ENCODE results near the gene NGB. TPM values are rescaled to one million over a fixed set of nuclear protein-coding genes. Genes with fewer than 3 reads are reported as not detected.

NGB gene
- total RNA-seq, 2 experiments from 2014 or later, result not detected

GRCh38 chr14:77260199-77260598, 10.8 kb downstream of the NGB start:
- no peak for DNase-seq
- Mint-ChIP-seq H3K9me3 (no peaks in the 10 kb centered on the region), H3K27ac (no peak overlapping the region), H3K36me3 (no peaks in the 10 kb centered on the region), H3K4me3 (no peak overlapping the region), H3K27me3 (peaks cover 13% of the 10 kb centered on the region), H3K4me1 (ENCODE audit: low read depth) (no peaks in the 10 kb centered on the region)
- CTCF ChIA-PET, result no interaction called here
- intact Hi-C loops (cut with micrococcal nuclease), result no loop called here
- POLR2A ChIA-PET, result no interaction called here

GRCh38 chr14:77259025-77259715, 11.8 kb downstream of the NGB start:
- CTCF ChIA-PET, result no interaction called here

DNA sequence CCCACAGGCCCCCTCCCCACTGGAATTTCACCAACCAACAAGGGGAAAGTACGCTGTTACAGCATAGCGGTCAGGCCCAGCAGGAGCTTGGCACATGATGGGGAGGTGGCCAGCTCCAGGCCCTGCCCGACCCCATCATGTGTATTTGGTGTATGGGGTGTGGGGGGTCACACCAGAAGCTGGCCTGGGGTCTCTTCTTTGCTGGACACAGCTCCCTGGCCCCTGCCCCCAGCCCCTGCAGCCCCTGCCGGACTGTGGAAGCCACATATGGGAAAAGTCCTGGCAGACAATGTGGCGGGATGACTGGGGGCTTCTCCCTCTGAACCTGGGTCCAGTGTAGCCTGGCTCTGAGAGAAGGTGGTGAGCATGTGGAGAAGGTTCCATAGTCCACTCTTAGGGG, 12.4 kb downstream of the NGB start:
- H3K36me3 Mint-ChIP-seq, result no peaks in the 10 kb centered on the region
- no peak for DNase-seq
- POLR2A ChIA-PET, result no interaction called here
- intact Hi-C loops (cut with micrococcal nuclease), result no loop called here
- H3K4me3 Mint-ChIP-seq, result no peak overlapping the region
- H3K27ac Mint-ChIP-seq, result no peak overlapping the region
- no peaks in the 10 kb centered on the region for H3K4me1 Mint-ChIP-seq (ENCODE audit: low read depth)
- no peaks in the 10 kb centered on the region for H3K9me3 Mint-ChIP-seq
- CTCF ChIA-PET, result no interaction called here
- H3K27me3 Mint-ChIP-seq, result peaks cover 13% of the 10 kb centered on the region

More at GRCh38 chr14:77259025-77259715, 11.8 kb downstream of the NGB start:
- no peaks in the 10 kb centered on the region for H3K4me1 Mint-ChIP-seq (ENCODE audit: low read depth)
- no peak overlapping the region for H3K27ac Mint-ChIP-seq
- H3K9me3 Mint-ChIP-seq, result no peaks in the 10 kb centered on the region
- no peak overlapping the region for H3K4me3 Mint-ChIP-seq
- no peak for DNase-seq
- H3K27me3 Mint-ChIP-seq, result peaks cover 13% of the 10 kb centered on the region
- intact Hi-C loops (cut with micrococcal nuclease), result no loop called here
- H3K36me3 Mint-ChIP-seq, result no peaks in the 10 kb centered on the region
- POLR2A ChIA-PET, result no interaction called here

GRCh38 chr14:77257700-77258099, 13.3 kb downstream of the NGB start:
- no peak overlapping the region for H3K4me3 Mint-ChIP-seq
- ChIA-PET POLR2A (no interaction called here), CTCF (no interaction called here)
- intact Hi-C loops (cut with micrococcal nuclease), result no loop called here
- H3K27me3 Mint-ChIP-seq, result peaks cover 16% of the 10 kb centered on the region
- no peaks in the 10 kb centered on the region for H3K4me1 Mint-ChIP-seq (ENCODE audit: low read depth)
- no peaks in the 10 kb centered on the region for H3K36me3 Mint-ChIP-seq
- H3K9me3 Mint-ChIP-seq, result no peaks in the 10 kb centered on the region
- no peak overlapping the region for H3K27ac Mint-ChIP-seq
- DNase-seq, result no peak

GRCh38 chr14:77256694-77257093, 14.3 kb downstream of the NGB start:
- no peaks in the 10 kb centered on the region for H3K36me3 Mint-ChIP-seq
- CTCF ChIA-PET, result no interaction called here
- DNase-seq, result no peak
- H3K27ac Mint-ChIP-seq, result no peak overlapping the region
- intact Hi-C loops (cut with micrococcal nuclease), result no loop called here
- no peaks in the 10 kb centered on the region for H3K4me1 Mint-ChIP-seq (ENCODE audit: low read depth)
- peaks cover 16% of the 10 kb centered on the region for H3K27me3 Mint-ChIP-seq
- no peaks in the 10 kb centered on the region for H3K9me3 Mint-ChIP-seq
- POLR2A ChIA-PET, result no interaction called here
- no peak overlapping the region for H3K4me3 Mint-ChIP-seq

GRCh38 chr14:77253333-77254190, 17.4 kb downstream of the NGB start:
- Mint-ChIP-seq H3K27me3 (peaks cover 5% of the 10 kb centered on the region), H3K4me1 (ENCODE audit: low read depth) (no peaks in the 10 kb centered on the region), H3K4me3 (no peak overlapping the region), H3K9me3 (no peaks in the 10 kb centered on the region), H3K36me3 (no peaks in the 10 kb centered on the region), H3K27ac (no peak overlapping the region)
- CTCF ChIA-PET, result no interaction called here
- DNase-seq, result no peak
- intact Hi-C loops (cut with micrococcal nuclease), result no loop called here
- POLR2A ChIA-PET, result no interaction called here

- Mint-ChIP-seq H3K36me3 (no peaks in the 10 kb centered on the region), H3K27ac (no peak overlapping the region), H3K4me3 (no peak overlapping the region), H3K4me1 (ENCODE audit: low read depth) (no peaks in the 10 kb centered on the region), H3K9me3 (no peaks in the 10 kb centered on the region), H3K27me3 (peaks cover 5% of the 10 kb centered on the region)
- intact Hi-C loops (cut with micrococcal nuclease), result no loop called here
- DNase-seq, result no peak
- ChIA-PET CTCF (interaction anchor here (1.0 kb wide), 1 partner anchor 103 kb away, joined by 3 read pairs; no protein-coding TSS in a partner anchor), POLR2A (no interaction called here)
Measured at GRCh38 chr14:77251870-77252269, 19.1 kb downstream of the NGB start.

- POLR2A ChIA-PET, result no interaction called here
- Mint-ChIP-seq H3K27ac (no peak overlapping the region), H3K4me3 (no peak overlapping the region), H3K9me3 (no peaks in the 10 kb centered on the region), H3K27me3 (peaks cover 4% of the 10 kb centered on the region), H3K36me3 (no peaks in the 10 kb centered on the region), H3K4me1 (ENCODE audit: low read depth) (no peaks in the 10 kb centered on the region)
- DNase-seq, result no peak
- intact Hi-C loops (cut with micrococcal nuclease), result no loop called here
- CTCF ChIA-PET, result no interaction called here
Measured at GRCh38 chr14:77250927-77251326, 20.1 kb downstream of the NGB start.

- Mint-ChIP-seq H3K27ac (no peak overlapping the region), H3K9me3 (no peaks in the 10 kb centered on the region), H3K36me3 (no peaks in the 10 kb centered on the region), H3K27me3 (peaks cover 3% of the 10 kb centered on the region), H3K4me3 (no peak overlapping the region), H3K4me1 (ENCODE audit: low read depth) (no peaks in the 10 kb centered on the region)
- ChIA-PET POLR2A (no interaction called here), CTCF (no interaction called here)
- intact Hi-C loops (cut with micrococcal nuclease), result no loop called here
- no peak for DNase-seq
Measured at GRCh38 chr14:77249286-77249685, 21.7 kb downstream of the NGB start.

DNA sequence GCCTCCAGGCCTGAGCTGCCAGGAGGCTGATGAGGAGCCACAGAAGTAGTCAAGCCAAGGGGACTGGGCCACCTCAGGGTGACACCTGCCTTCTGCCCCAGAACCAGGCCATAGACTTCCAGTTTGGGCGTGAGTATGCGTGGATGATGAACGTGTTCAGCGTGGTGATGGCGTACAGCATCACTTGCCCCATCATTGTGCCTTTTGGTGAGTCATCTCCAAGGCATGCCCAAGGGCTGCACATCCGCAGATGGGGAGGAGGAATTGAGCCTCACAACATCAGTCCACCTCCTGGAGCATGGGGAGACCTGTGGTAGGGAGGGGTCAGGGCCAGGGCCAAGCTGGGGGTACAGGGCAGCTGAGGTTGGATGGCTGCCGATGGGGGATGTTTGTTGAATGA, 22.3 kb downstream of the NGB start:
- H3K27ac Mint-ChIP-seq, result no peak overlapping the region

GRCh38 chr14:77246784-77247183, 24.2 kb downstream of the NGB start:
- intact Hi-C loops (cut with micrococcal nuclease), result no loop called here
- H3K36me3 Mint-ChIP-seq, result no peaks in the 10 kb centered on the region
- no peak for DNase-seq
- no peaks in the 10 kb centered on the region for H3K9me3 Mint-ChIP-seq
- ChIA-PET CTCF (interaction anchor here (0.7 kb wide), 1 partner anchor 141 kb away, joined by 3 read pairs; no protein-coding TSS in a partner anchor), POLR2A (no interaction called here)
- H3K4me1 Mint-ChIP-seq (ENCODE audit: low read depth), result no peaks in the 10 kb centered on the region
- H3K27ac Mint-ChIP-seq, result no peak overlapping the region
- no peaks in the 10 kb centered on the region for H3K27me3 Mint-ChIP-seq
- H3K4me3 Mint-ChIP-seq, result no peak overlapping the region

More for the DNA sequence above, 22.3 kb downstream of the NGB start:
- ChIA-PET CTCF (no interaction called here), POLR2A (no interaction called here)
- Mint-ChIP-seq H3K4me1 (ENCODE audit: low read depth) (no peaks in the 10 kb centered on the region), H3K36me3 (no peaks in the 10 kb centered on the region), H3K27me3 (peaks cover 3% of the 10 kb centered on the region), H3K4me3 (no peak overlapping the region), H3K9me3 (no peaks in the 10 kb centered on the region)
- DNase-seq, result no peak
- intact Hi-C loops (cut with micrococcal nuclease), result no loop called here

DNA sequence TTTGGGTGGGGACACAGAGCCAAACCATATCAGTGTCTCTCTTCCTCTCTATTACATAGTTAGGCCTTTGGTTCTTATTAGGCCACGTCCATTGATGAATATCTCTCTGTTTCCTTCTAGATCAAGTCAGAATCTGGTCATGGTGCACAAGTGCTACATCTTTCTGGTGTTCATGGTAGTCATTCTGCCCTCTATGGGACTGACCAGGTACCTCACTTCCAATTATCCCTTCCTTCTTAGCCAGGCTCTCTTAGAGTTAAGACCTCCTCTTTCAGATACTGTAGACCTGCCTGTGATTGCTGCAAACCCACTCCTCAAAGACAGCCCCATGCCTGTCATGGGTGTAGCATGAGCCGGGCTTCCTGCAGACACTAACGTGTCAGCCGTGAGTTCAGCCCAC, 25.2 kb downstream of the NGB start:
- intact Hi-C loops (cut with micrococcal nuclease), result no loop called here
- H3K36me3 Mint-ChIP-seq, result no peaks in the 10 kb centered on the region
- H3K4me3 Mint-ChIP-seq, result no peak overlapping the region
- ChIA-PET POLR2A (no interaction called here), CTCF (interaction anchor here (1.0 kb wide), 1 partner anchor 20 kb away, joined by 4 read pairs; no protein-coding TSS in a partner anchor)
- H3K27me3 Mint-ChIP-seq, result peaks cover 2% of the 10 kb centered on the region
- H3K9me3 Mint-ChIP-seq, result no peaks in the 10 kb centered on the region
- H3K4me1 Mint-ChIP-seq (ENCODE audit: low read depth), result no peaks in the 10 kb centered on the region
- H3K27ac Mint-ChIP-seq, result no peak overlapping the region
- DNase-seq, result no peak

- Mint-ChIP-seq H3K36me3 (no peaks in the 10 kb centered on the region), H3K27ac (no peak overlapping the region), H3K4me3 (no peak overlapping the region), H3K27me3 (peaks cover 2% of the 10 kb centered on the region), H3K4me1 (ENCODE audit: low read depth) (no peaks in the 10 kb centered on the region), H3K9me3 (no peaks in the 10 kb centered on the region)
- intact Hi-C loops (cut with micrococcal nuclease), result no loop called here
- no peak for DNase-seq
- CTCF ChIA-PET, result interaction anchor here (1.1 kb wide), 1 partner anchor 30 kb away, joined by 3 read pairs; no protein-coding TSS in a partner anchor
- POLR2A ChIA-PET, result no interaction called here
Measured at GRCh38 chr14:77243853-77244252, 27.2 kb downstream of the NGB start.
